Bone marrow (tissue), 2 donors: Measurements from ENCODE around the gene BICDL2.

Source experiments
- DNase-seq, 2 donors: peaks; one replicate each; lab custom pipeline; 2025; lab: John Stamatoyannopoulos, UW

The BICDL2 gene

GRCh38 chr16:2983706-2984136 is 53.0 kb downstream of the BICDL2 start:
- peak; percentile 7 to 70 for DNase-seq

GRCh38 chr16:2982402-2982801 is 54.3 kb downstream of the BICDL2 start:
- no peak for DNase-seq

- no peak for DNase-seq
Observed at GRCh38 chr16:2981899-2982250, 54.9 kb downstream of the BICDL2 start.

- DNase-seq = no peak
Observed at GRCh38 chr16:2981177-2981898, 55.4 kb downstream of the BICDL2 start.

GRCh38 chr16:2980227-2981176 is 56.2 kb downstream of the BICDL2 start, which contains the start of gene PKMYT1:
TSS of gene PKMYT1 (minus strand) at chr16:2980446. CDS start at chr16:2979657, 789 bp downstream.
- peak; percentile 54 to 83 for DNase-seq

- DNase-seq = no peak
Observed at GRCh38 chr16:2979669-2980226, 57.0 kb downstream of the BICDL2 start.
